HepG2 (cell line): ENCODE measurements around the gene TMUB1.

Experiments
- MTA3 ChIP-seq: sonication (generic); formaldehyde crosslinking; IDR thresholded peaks from 2 replicates; pipeline ENCODE4 v1.4.0; 2020; ENCODE audit warnings: missing genetic modification reagents
- NBN ChIP-seq: fragments of 450-650 bp; conservative IDR thresholded peaks from 2 replicates; pipeline ENCODE4 v1.6.1; 2017
- PHF20 ChIP-seq: sonication (generic); formaldehyde crosslinking; IDR thresholded peaks from 2 replicates; pipeline ENCODE4 v1.5.0; 2020; ENCODE audit warnings: mild to moderate bottlenecking, missing genetic modification reagents
- SYNCRIP ChIP-seq: fragments of 200-400 bp; formaldehyde crosslinking; IDR thresholded peaks from 2 replicates; pipeline ENCODE4 v1.6.1; 2018; ENCODE audit warnings: mild to moderate bottlenecking, low read depth, low read length; ENCODE audit not compliant: insufficient read depth
- TAF1 ChIP-seq: sonication (generic); formaldehyde crosslinking; IDR thresholded peaks from 2 replicates; pipeline ENCODE4 v1.4.0; 2020; ENCODE audit warnings: missing genetic modification reagents
- U2AF2 ChIP-seq: fragments of 200-400 bp; formaldehyde crosslinking; IDR thresholded peaks from 2 replicates; pipeline ENCODE4 v1.6.1; 2017; ENCODE audit warnings: low read depth, mild to moderate bottlenecking, low read length
- ZNF616 ChIP-seq: sonication (generic); formaldehyde crosslinking; IDR thresholded peaks from 2 replicates; pipeline ENCODE4 v1.5.0; 2020; ENCODE audit warnings: low read depth, mild to moderate bottlenecking, missing genetic modification reagents
- TF ChIP-seq, protein P1 (sequence below): sonication (generic); formaldehyde crosslinking; IDR thresholded peaks from 2 replicates; pipeline ENCODE4 v1.4.0; 2020; ENCODE audit warnings: missing genetic modification reagents
- TF ChIP-seq, protein P2 (sequence below): sonication (generic); formaldehyde crosslinking; IDR thresholded peaks from 2 replicates; pipeline ENCODE4 v1.5.0; 2020; ENCODE audit warnings: mild to moderate bottlenecking, missing genetic modification reagents, moderate library complexity
- TF ChIP-seq, protein P3 (sequence below), 2 experiments: sonication (generic) in 1 of 2; formaldehyde crosslinking in 1 of 2; IDR thresholded peaks; 2 replicates each; pipeline versions ENCODE4 v1.5.1 to v1.6.1; 2011 to 2020; ENCODE audit warnings: borderline replicate concordance in 1 of 2, low read depth in 1 of 2, low read length in 1 of 2, mild to moderate bottlenecking in 1 of 2, missing genetic modification reagents in 1 of 2, moderate library complexity in 1 of 2

DNA sequence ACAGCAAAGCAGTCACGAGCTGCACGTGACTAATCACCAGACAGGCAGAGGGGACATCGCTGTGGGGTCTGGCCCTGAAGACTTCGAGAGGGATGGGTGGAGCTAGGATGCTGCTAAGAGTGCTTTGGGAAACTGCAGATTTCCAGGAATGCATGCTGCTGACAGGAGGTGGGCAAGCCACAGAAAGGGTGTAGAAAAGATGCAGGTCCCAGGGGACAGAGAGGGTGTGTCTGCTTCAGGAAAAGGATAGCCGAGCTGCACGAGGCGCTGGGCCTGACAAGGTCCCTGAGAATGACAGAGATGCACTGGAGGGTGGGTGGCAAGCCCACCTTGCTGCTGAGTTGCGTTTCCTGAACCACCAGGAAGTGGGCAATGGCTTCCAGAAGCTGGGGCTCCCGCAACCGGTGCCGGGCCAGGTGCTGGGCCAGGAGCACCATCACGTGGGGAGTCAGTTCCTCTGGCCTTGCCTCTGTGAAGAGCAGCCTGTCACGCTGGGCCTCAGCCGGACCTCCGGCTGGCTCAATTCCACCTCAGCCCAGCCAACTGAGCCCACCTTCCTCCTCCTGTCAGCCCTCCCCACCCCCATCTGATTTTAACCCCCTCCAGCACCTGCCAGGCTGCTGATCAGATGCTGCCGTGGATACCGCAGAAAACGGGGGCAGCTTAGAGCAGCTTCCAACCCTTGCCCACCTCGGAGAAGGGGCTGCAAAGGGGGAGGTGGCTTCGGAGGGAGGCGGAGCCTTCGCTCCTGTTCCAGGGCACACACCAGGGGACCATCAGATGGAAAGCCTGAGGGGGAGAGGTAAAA is 4.9 kb downstream of the TMUB1 start:
- TF ChIP-seq PHF20 (CRISPR knock-in tag) (no peak), NBN (no peak), SYNCRIP (no peak), U2AF2 (no peak), ZNF616 (CRISPR knock-in tag) (no peak), TAF1 (no peak), MTA3 (no peak)
- TF ChIP-seq, protein P1, sequence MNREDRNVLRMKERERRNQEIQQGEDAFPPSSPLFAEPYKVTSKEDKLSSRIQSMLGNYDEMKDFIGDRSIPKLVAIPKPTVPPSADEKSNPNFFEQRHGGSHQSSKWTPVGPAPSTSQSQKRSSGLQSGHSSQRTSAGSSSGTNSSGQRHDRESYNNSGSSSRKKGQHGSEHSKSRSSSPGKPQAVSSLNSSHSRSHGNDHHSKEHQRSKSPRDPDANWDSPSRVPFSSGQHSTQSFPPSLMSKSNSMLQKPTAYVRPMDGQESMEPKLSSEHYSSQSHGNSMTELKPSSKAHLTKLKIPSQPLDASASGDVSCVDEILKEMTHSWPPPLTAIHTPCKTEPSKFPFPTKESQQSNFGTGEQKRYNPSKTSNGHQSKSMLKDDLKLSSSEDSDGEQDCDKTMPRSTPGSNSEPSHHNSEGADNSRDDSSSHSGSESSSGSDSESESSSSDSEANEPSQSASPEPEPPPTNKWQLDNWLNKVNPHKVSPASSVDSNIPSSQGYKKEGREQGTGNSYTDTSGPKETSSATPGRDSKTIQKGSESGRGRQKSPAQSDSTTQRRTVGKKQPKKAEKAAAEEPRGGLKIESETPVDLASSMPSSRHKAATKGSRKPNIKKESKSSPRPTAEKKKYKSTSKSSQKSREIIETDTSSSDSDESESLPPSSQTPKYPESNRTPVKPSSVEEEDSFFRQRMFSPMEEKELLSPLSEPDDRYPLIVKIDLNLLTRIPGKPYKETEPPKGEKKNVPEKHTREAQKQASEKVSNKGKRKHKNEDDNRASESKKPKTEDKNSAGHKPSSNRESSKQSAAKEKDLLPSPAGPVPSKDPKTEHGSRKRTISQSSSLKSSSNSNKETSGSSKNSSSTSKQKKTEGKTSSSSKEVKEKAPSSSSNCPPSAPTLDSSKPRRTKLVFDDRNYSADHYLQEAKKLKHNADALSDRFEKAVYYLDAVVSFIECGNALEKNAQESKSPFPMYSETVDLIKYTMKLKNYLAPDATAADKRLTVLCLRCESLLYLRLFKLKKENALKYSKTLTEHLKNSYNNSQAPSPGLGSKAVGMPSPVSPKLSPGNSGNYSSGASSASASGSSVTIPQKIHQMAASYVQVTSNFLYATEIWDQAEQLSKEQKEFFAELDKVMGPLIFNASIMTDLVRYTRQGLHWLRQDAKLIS (CRISPR knock-in tag), result no peak
- TF ChIP-seq, protein P2, sequence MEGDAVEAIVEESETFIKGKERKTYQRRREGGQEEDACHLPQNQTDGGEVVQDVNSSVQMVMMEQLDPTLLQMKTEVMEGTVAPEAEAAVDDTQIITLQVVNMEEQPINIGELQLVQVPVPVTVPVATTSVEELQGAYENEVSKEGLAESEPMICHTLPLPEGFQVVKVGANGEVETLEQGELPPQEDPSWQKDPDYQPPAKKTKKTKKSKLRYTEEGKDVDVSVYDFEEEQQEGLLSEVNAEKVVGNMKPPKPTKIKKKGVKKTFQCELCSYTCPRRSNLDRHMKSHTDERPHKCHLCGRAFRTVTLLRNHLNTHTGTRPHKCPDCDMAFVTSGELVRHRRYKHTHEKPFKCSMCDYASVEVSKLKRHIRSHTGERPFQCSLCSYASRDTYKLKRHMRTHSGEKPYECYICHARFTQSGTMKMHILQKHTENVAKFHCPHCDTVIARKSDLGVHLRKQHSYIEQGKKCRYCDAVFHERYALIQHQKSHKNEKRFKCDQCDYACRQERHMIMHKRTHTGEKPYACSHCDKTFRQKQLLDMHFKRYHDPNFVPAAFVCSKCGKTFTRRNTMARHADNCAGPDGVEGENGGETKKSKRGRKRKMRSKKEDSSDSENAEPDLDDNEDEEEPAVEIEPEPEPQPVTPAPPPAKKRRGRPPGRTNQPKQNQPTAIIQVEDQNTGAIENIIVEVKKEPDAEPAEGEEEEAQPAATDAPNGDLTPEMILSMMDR (CRISPR knock-in tag), result no peak
- TF ChIP-seq, protein P3, sequence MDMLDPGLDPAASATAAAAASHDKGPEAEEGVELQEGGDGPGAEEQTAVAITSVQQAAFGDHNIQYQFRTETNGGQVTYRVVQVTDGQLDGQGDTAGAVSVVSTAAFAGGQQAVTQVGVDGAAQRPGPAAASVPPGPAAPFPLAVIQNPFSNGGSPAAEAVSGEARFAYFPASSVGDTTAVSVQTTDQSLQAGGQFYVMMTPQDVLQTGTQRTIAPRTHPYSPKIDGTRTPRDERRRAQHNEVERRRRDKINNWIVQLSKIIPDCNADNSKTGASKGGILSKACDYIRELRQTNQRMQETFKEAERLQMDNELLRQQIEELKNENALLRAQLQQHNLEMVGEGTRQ (IDR thresholded peaks at IDR 0.05; ENCODE audit: low read depth, low read length), result no peak
- TF ChIP-seq, protein P3 (CRISPR knock-in tag; IDR thresholded peaks at IDR 0.05; ENCODE audit: borderline replicate concordance), result no peak
